Measurements from ENCODE around the gene ADAD2.

The ADAD2 gene

GRCh38 chr16:84176192-84177053, 14.5 kb upstream of the ADAD2 start:
- no peak for DNase-seq (ENCODE audit: low spot score)

GRCh38 chr16:84177741-84178073, 13.2 kb upstream of the ADAD2 start:
- DNase-seq (ENCODE audit: low spot score): no peak

- no peak for DNase-seq (ENCODE audit: low spot score)
These were observed 12.7 kb upstream of the ADAD2 start for GRCh38 chr16:84178146-84178765.

DNA sequence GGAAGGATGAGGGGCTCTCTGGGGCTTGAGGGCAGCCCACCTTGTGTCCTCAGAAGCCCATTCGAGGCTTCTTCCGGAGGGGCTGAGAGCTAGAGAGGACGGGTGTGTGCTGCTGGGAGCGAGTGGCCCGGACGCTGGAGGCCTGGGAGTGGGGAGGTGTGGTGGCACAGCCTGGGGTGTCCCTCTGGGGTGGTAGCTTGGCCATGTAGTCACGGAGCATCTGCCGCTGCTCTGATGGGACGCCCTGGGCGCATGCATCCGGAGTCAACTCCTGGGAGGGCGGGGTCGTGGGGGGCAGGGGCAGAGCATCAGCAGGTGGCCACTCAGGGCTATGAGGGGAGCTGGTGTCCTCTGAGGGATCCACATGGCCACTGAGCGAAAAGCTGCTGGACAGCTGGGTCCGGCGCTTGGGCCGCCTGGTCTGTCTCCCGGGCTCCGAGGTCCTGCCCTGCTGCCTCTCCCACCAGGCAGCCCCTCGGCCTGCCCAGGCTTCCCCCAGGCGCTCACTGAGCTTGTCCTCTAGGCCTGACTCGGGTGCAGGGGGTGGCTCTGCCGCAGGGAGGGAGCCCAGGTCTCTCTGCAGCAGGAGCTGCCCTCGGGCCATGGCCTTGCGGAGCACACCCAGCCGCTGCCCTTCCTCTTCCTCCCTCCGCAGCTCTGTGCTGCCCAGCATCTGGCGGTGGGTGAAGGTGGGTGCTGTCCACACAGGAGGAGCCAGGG, 11.9 kb upstream of the ADAD2 start:
- DNase-seq (ENCODE audit: low spot score): no peak

GRCh38 chr16:84179612-84180320, 11.2 kb upstream of the ADAD2 start:
- no peak for DNase-seq (ENCODE audit: low spot score)

DNA sequence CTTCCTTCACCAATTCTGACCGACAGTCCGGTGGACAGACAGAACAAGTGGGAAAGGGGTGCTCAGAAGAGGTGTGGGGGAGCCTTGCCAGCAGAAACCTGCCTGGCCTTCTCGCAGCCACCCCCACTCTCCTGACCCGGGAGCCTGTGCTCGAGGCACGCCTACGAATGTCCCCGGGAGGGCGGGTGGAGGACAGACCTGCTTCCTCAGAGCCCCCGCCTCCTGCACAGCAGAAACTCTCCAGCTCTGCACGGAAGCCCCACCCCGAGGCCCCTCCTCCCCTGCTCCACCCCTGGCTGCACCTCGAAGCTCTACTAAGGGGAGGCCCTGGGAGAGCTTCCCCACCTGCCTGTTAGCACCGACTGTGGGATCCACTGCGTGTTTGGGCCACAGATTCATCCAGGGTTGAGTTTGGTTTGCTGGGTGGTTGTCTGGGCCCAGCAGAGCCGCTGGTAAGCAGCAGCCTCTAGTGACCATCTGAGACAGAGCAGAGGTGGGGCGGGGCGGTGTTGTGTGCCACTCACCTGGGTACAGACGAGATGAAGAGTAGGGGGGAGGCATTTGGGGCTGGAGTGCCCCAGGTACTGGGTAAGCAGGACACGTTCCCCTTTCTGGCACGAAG, 10.3 kb upstream of the ADAD2 start:
- no peak for DNase-seq (ENCODE audit: low spot score)

GRCh38 chr16:84181144-84181915, 9.6 kb upstream of the ADAD2 start:
- no peak for DNase-seq (ENCODE audit: low spot score)

DNA sequence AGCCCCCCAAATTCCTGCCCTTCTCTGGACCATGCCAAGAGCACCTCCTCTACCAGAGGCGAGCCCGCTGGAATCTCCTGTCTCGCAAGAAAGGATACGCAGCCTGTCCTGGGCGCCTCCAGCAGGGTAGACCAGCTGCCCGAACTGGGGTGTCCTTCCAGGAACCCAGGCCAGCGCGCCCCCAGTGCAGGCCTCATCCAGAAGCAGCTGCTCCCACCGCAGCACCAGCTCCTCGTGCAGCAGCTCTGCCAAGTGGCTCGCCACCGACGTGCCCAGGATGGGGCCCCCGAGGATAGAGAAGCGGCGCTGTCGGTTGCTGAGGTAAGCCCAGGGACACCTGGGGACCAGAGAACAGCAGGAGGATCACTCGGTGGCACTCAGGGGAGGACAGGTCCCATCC, 8.9 kb upstream of the ADAD2 start:
- DNase-seq (ENCODE audit: low spot score): no peak

DNA sequence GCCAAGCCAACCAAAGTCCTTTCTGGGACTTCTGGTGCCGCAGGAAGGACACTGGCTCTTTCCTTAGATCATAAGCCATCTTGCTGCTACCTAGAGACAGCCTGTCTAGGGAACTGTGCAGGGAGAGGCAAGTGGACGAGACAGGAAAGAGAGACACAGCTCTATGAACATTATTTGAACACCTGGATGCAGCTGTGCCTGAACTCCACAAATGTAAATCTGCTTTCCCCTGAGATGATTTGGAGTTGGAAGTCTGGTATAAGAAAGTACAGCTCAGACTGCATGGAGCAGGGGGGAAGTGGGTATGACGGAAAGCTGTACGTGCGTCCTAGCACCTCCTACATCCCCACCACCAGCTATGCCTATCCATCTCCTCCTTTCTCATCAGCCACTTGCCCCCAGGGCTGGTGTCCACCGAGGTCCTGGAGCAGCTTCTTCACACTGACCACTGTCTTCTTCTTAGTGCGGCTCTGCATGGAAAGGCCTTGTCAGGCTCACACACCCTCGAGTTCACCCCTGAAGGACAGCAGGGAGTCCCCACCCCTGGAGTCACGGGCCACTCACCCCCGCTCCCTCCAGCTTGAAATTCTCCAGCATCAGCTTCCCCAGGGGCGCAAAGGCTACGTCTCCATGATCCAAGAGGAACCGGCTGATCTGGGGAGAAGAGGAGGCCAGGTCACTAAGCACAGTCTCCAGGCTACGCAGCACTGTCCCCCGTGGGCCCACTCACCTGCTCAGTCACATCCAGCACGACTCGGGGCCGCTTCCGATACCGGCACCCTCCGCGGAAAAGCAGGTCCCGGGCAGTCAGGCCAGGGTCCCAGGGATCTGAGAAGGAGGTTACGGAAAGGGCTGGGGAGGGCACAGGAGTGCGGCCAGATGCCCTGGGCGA, 8.0 kb upstream of the ADAD2 start:
- no peak for DNase-seq (ENCODE audit: low spot score)

- no peak for DNase-seq (ENCODE audit: low spot score)
These were observed 7.4 kb upstream of the ADAD2 start for GRCh38 chr16:84183572-84183875.

GRCh38 chr16:84183911-84184591, 6.9 kb upstream of the ADAD2 start:
- DNase-seq (ENCODE audit: low spot score): peak; percentile 53

- DNase-seq (ENCODE audit: low spot score): no peak
These were observed 6.2 kb upstream of the ADAD2 start for GRCh38 chr16:84184775-84185174.

DNA sequence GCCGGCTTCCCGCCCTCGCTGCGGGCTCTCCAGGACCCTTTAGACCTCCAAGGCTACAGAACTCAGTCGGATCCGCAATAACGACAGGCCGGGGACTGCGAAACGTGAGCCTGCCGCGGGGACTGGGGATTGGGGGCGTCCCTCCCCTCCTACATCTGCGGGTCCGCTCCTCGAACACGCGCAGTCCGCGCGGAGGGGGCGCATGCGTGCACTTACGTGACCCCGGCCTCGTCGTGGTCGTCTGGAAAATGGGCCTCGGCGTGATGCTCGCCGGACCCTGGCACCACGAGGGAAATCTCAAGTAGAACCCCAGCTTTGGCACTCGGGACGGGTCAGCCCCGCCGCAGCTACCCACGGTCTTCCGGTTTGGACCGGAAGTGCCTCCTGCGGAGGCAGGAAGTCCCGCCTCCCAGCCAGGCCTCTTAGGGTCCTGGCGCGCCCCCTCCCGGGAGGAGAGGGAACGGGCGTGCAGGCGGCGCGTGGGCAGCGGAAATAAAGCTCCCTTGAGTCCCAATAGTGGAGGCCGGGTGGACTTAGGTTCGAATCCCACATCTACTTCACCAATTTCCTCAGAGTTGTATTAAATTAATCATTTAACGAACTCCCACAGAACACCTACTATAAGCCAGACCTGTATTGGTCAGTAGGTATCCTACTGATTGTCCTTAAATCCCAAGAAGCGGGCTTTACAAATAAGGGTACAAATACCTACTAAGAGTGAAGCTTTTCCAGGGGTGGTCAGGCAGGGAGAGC, 4.1 kb upstream of the ADAD2 start, which contains the start of gene TAF1C:
TAF1C (minus strand) TSS at position 373 of the 753 bp plus-strand sequence. CDS start 2,069 bp downstream, outside the sequence.
- DNase-seq (ENCODE audit: low spot score): peak; percentile 96

GRCh38 chr16:84191466-84191865, 509 bp downstream of the ADAD2 start:
- DNase-seq (ENCODE audit: low spot score): no peak

DNA sequence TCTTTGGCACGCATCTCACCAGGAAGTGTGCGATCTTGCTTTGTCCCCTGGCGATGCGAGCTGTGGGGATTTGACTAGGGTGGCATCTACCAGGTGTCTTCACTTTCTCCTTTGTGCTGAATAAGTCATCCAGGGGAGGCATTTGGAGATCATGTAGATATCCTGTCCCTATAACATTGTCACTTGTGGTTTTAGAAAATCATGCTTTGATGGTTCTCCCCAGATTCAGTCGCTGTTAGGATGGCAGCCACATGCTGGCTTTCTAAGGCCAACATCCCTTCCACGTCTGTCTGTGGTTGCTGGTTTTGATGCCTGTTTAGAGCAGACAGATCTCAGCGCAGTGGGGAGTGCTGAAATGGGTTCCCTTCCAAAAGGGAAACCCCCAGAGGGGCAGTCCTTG, 2.5 kb downstream of the ADAD2 start:
- no peak for DNase-seq (ENCODE audit: low spot score)

GRCh38 chr16:84194018-84194417, 3.1 kb downstream of the ADAD2 start:
- no peak for DNase-seq (ENCODE audit: low spot score)

GRCh38 chr16:84194470-84195200, 3.7 kb downstream of the ADAD2 start:
- DNase-seq (ENCODE audit: low spot score): no peak

Measured in hepatic stellate cell (primary cell).